Astrocyte (in vitro differentiated cells and primary cell): ENCODE measurements around the gene TRIM26. TPM values are rescaled to one million over a fixed set of nuclear protein-coding genes. Genes with fewer than 3 reads are reported as not detected.
"Not testable (repeated sequence)": the region's sequence is repeated elsewhere in the genome, so short reads cannot be mapped to it uniquely, and the experiment has no call there.

Experiments
- DNase-seq: peaks from one replicate; pipeline ENCODE4 v3.0.0-alpha.2; 2010; ENCODE audit warnings: low read depth
- FAIRE-seq: peaks from 2 replicates; lab custom pipeline; 2011; peaks lifted over from hg19 to GRCh38; lab: Jason Lieb, UNC
- H2AFZ ChIP-seq: 2 replicates; pipeline ENCODE4 v1.6.0; 2012; ENCODE audit warnings: low read depth, low read length, inconsistent platforms
- H3K27ac ChIP-seq: 2 replicates; pipeline ENCODE4 v1.5.1; 2011; ENCODE audit warnings: low read depth, low read length, inconsistent platforms
- H3K27me3 ChIP-seq: 2 replicates; pipeline ENCODE4 v1.6.0; 2011; ENCODE audit warnings: low read length, inconsistent platforms; ENCODE audit not compliant: insufficient read depth
- H3K36me3 ChIP-seq: 2 replicates; pipeline ENCODE4 v1.5.1; 2011; ENCODE audit warnings: low read length, inconsistent platforms; ENCODE audit not compliant: insufficient read depth
- H3K4me1 ChIP-seq: 2 replicates; pipeline ENCODE4 v1.5.1; 2011; ENCODE audit warnings: low read length, inconsistent platforms; ENCODE audit not compliant: insufficient read depth
- H3K4me2 ChIP-seq: 2 replicates; pipeline ENCODE4 v1.6.0; 2012; ENCODE audit warnings: low read length, inconsistent platforms
- H3K4me3 ChIP-seq: 2 replicates; pipeline ENCODE4 v1.5.1; 2011; ENCODE audit warnings: low read depth, mild to moderate bottlenecking, low read length, inconsistent platforms; ENCODE audit not compliant: insufficient read depth
- H3K79me2 ChIP-seq: 2 replicates; pipeline ENCODE4 v1.6.0; 2012; ENCODE audit warnings: mild to moderate bottlenecking, low read length, inconsistent platforms; ENCODE audit not compliant: insufficient read depth
- H3K9ac ChIP-seq: 2 replicates; pipeline ENCODE4 v1.6.0; 2012; ENCODE audit warnings: mild to moderate bottlenecking, low read length, inconsistent platforms
- H3K9me3 ChIP-seq: 2 replicates; pipeline ENCODE4 v1.5.1; 2012; ENCODE audit warnings: low read depth, mild to moderate bottlenecking, low read length, inconsistent platforms; ENCODE audit not compliant: insufficient read depth
- H4K20me1 ChIP-seq: 2 replicates; pipeline ENCODE4 v1.6.0; 2012; ENCODE audit warnings: low read length, inconsistent platforms; ENCODE audit not compliant: insufficient read depth
- H3K27ac Mint-ChIP-seq: one replicate; pipeline ENCODE4 v1.8.0; 2021; ENCODE audit warnings: mild to moderate bottlenecking, mixed read lengths; ENCODE audit not compliant: unreplicated experiment
- H3K27me3 Mint-ChIP-seq: one replicate; pipeline ENCODE4 v1.8.0; 2021; ENCODE audit warnings: low read depth, mixed read lengths; ENCODE audit not compliant: unreplicated experiment
- H3K36me3 Mint-ChIP-seq: one replicate; pipeline ENCODE4 v1.8.0; 2021; ENCODE audit warnings: low read depth, mixed read lengths; ENCODE audit not compliant: unreplicated experiment
- H3K4me1 Mint-ChIP-seq: one replicate; pipeline ENCODE4 v1.8.0; 2021; ENCODE audit warnings: low read depth, mixed read lengths; ENCODE audit not compliant: unreplicated experiment
- H3K4me3 Mint-ChIP-seq: one replicate; pipeline ENCODE4 v1.8.0; 2021; ENCODE audit warnings: mild to moderate bottlenecking, moderate library complexity, mixed read lengths; ENCODE audit not compliant: unreplicated experiment
- H3K9me3 Mint-ChIP-seq: one replicate; pipeline ENCODE4 v1.8.0; 2021; ENCODE audit warnings: mild to moderate bottlenecking, mixed read lengths; ENCODE audit not compliant: unreplicated experiment
- EZH2 ChIP-seq: IDR thresholded peaks from 2 replicates; pipeline ENCODE4 v1.6.1; 2012; ENCODE audit warnings: mild to moderate bottlenecking, low read length, inconsistent platforms; ENCODE audit not compliant: insufficient read depth
- total RNA-seq: library from RNA; stranded (reverse); gene quantifications from 2 replicates; pipeline ENCODE4 v1.2.1, GENCODE V29; 2021
- TF ChIP-seq, protein P1 (sequence below): IDR thresholded peaks from 2 replicates; pipeline ENCODE4 v1.5.1; 2011; ENCODE audit warnings: low read depth, mild to moderate bottlenecking, inconsistent platforms, low read length, moderate library complexity; ENCODE audit not compliant: insufficient read depth

Gene TRIM26
- total RNA-seq, 1 donor from 2014 or later: 52.8 TPM

GRCh38 chr6:30169658-30170614 lies 43.3 kb downstream of the TRIM26 start:
- H3K27me3 ChIP-seq: peaks cover 55% of the 10 kb centered on the region

DNA sequence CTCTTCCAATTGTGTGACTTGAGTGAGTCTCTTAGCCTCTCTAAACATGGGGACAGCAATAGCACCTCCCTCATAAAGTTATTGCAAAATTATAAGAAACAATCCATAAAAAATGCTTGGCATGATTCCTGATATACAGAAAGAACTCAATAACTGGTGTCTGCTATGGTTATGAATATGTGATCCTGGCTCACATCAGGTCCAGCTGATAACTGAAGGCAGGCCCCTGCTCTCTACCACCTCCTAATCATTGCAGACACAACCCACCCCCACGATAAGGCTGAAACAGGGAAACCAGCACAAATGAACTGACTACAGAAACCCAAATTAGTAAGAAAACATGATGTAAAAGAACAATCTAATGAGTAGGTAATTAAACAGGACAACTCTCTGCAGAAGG lies 44.5 kb downstream of the TRIM26 start:
- Histone ChIP-seq H3K4me2 (no peak overlapping the region), H3K4me3 (no peak overlapping the region), H2AFZ (no peak overlapping the region), H3K9ac (no peak overlapping the region), H3K79me2 (no peaks in the 10 kb centered on the region), H3K27me3 (peaks cover 54% of the 10 kb centered on the region), H3K27ac (no peak overlapping the region), H3K4me1 (peaks cover 5% of the 10 kb centered on the region), H3K9me3 (no peaks in the 10 kb centered on the region), H3K36me3 (no peaks in the 10 kb centered on the region), H4K20me1 (no peaks in the 10 kb centered on the region)
- H3K27ac Mint-ChIP-seq: no peak overlapping the region
- H3K36me3 Mint-ChIP-seq: no peaks in the 10 kb centered on the region
- H3K4me3 Mint-ChIP-seq: no peak overlapping the region
- no peak for FAIRE-seq
- peaks cover 73% of the 10 kb centered on the region for H3K27me3 Mint-ChIP-seq
- H3K9me3 Mint-ChIP-seq: peaks cover 6% of the 10 kb centered on the region
- H3K4me1 Mint-ChIP-seq: no peaks in the 10 kb centered on the region
- TF ChIP-seq EZH2: no peak
- TF ChIP-seq, protein P1, sequence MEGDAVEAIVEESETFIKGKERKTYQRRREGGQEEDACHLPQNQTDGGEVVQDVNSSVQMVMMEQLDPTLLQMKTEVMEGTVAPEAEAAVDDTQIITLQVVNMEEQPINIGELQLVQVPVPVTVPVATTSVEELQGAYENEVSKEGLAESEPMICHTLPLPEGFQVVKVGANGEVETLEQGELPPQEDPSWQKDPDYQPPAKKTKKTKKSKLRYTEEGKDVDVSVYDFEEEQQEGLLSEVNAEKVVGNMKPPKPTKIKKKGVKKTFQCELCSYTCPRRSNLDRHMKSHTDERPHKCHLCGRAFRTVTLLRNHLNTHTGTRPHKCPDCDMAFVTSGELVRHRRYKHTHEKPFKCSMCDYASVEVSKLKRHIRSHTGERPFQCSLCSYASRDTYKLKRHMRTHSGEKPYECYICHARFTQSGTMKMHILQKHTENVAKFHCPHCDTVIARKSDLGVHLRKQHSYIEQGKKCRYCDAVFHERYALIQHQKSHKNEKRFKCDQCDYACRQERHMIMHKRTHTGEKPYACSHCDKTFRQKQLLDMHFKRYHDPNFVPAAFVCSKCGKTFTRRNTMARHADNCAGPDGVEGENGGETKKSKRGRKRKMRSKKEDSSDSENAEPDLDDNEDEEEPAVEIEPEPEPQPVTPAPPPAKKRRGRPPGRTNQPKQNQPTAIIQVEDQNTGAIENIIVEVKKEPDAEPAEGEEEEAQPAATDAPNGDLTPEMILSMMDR: no peak
- no peak for DNase-seq

More at GRCh38 chr6:30169658-30170614, 43.3 kb downstream of the TRIM26 start:
- Histone ChIP-seq H4K20me1 (no peaks in the 10 kb centered on the region), H3K27ac (no peak overlapping the region), H3K4me2 (no peak overlapping the region), H3K9me3 (no peaks in the 10 kb centered on the region), H2AFZ (no peak overlapping the region), H3K4me3 (no peak overlapping the region), H3K79me2 (no peaks in the 10 kb centered on the region), H3K9ac (no peak overlapping the region), H3K4me1 (peaks cover 5% of the 10 kb centered on the region), H3K36me3 (no peaks in the 10 kb centered on the region)
- Mint-ChIP-seq H3K4me1 (no peaks in the 10 kb centered on the region), H3K9me3 (peaks cover 4% of the 10 kb centered on the region), H3K27me3 (peaks cover 68% of the 10 kb centered on the region), H3K4me3 (no peak overlapping the region), H3K27ac (no peak overlapping the region), H3K36me3 (no peaks in the 10 kb centered on the region)
- FAIRE-seq: no peak
- peak; percentile 27 for DNase-seq
- TF ChIP-seq EZH2: no peak
- TF ChIP-seq, protein P1: peak; percentile 82

GRCh38 chr6:30167101-30167500 lies 46.1 kb downstream of the TRIM26 start:
- Mint-ChIP-seq H3K27ac (no peak overlapping the region), H3K27me3 (peaks cover 61% of the 10 kb centered on the region), H3K4me1 (no peaks in the 10 kb centered on the region), H3K36me3 (no peaks in the 10 kb centered on the region), H3K4me3 (no peak overlapping the region), H3K9me3 (peaks cover 6% of the 10 kb centered on the region)
- no peak overlapping the region for H2AFZ ChIP-seq
- H3K4me3 ChIP-seq: no peak overlapping the region
- no peaks in the 10 kb centered on the region for H3K9me3 ChIP-seq
- peaks cover 2% of the 10 kb centered on the region for H3K4me1 ChIP-seq
- H3K36me3 ChIP-seq: no peaks in the 10 kb centered on the region
- no peak for TF ChIP-seq EZH2
- TF ChIP-seq, protein P1: no peak
- DNase-seq (no peak), FAIRE-seq (no peak)
- H3K4me2 ChIP-seq: no peak overlapping the region
- H3K79me2 ChIP-seq: no peaks in the 10 kb centered on the region
- H3K9ac ChIP-seq: no peak overlapping the region
- H3K27me3 ChIP-seq: peaks cover 47% of the 10 kb centered on the region
- no peaks in the 10 kb centered on the region for H4K20me1 ChIP-seq
- no peak overlapping the region for H3K27ac ChIP-seq

GRCh38 chr6:30165238-30165637 lies 48.0 kb downstream of the TRIM26 start:
- not testable (repeated sequence) for H2AFZ ChIP-seq, FAIRE-seq
- peaks cover 46% of the 10 kb centered on the region for H3K27me3 Mint-ChIP-seq

More at GRCh38 chr6:30165238-30165637, 48.0 kb downstream of the TRIM26 start:
- not testable (repeated sequence) for H3K9me3 ChIP-seq, H3K4me3 Mint-ChIP-seq, H3K4me1 Mint-ChIP-seq, H3K27ac Mint-ChIP-seq, H3K4me3 ChIP-seq, H3K79me2 ChIP-seq, H4K20me1 ChIP-seq, H3K27ac ChIP-seq, DNase-seq, H3K4me1 ChIP-seq, H3K36me3 Mint-ChIP-seq, H3K9me3 Mint-ChIP-seq, H3K36me3 ChIP-seq, H3K9ac ChIP-seq, H3K4me2 ChIP-seq
- H3K27me3 ChIP-seq: peaks cover 33% of the 10 kb centered on the region
